SK-N-SH (cell line): Measurements from ENCODE around the gene CCL2. TPM values are rescaled to one million over a fixed set of nuclear protein-coding genes. Genes with fewer than 3 reads are reported as not detected.
A peak's percentile ranks its signal among the peaks of the same experiment; 100 is the strongest.

Experiments used
- CTCF ChIA-PET: fragments of 300-600, 350-600 bp; formaldehyde crosslinking; extraction: SDS; loops from one replicate; lab custom pipeline; 2021; lab: Yijun Ruan, JAX
- POLR2A ChIA-PET: fragments of 350-600 bp; sonication (Branson Sonifier 250); formaldehyde crosslinking; extraction: SDS; loops from one replicate; lab custom pipeline; 2020; ENCODE audit warnings: antibody characterized with exemption, inconsistent platforms; lab: Yijun Ruan, JAX
- DNase-seq: peaks from one replicate; pipeline ENCODE4 v3.0.0; 2012
- H2AFZ ChIP-seq: fragments of 200-600 bp; sonication (generic); 2 replicates; pipeline ENCODE4 v1.8.1; 2016; ENCODE audit warnings: antibody characterized with exemption, mild to moderate bottlenecking, low read depth
- H3F3A ChIP-seq: fragments of 200-600 bp; sonication (generic); replicated peaks from 2 replicates; pipeline ENCODE3; 2016; ENCODE audit warnings: antibody characterized with exemption, mild to moderate bottlenecking; ENCODE audit not compliant: insufficient read depth
- H3K27ac ChIP-seq, 2 experiments: fragments of 200-500 bp in 1 of 2; fragments of 200-600 bp in 1 of 2; sonication (Bioruptor generic) in 1 of 2; sonication (generic), shearing (Covaris generic) in 1 of 2; 2 replicates each; pipeline versions ENCODE4 v1.5.1 to v1.6.1; 2014 to 2016; ENCODE audit warnings: low read depth in 2 of 2, inconsistent platforms in 1 of 2, low read length in 1 of 2, mild to moderate bottlenecking in 1 of 2, mixed read lengths in 1 of 2
- H3K27me3 ChIP-seq: fragments of 200-600 bp; sonication (generic), shearing (Covaris generic); 2 replicates; pipeline ENCODE4 v1.6.1; 2016; ENCODE audit warnings: mixed run types; ENCODE audit not compliant: insufficient read depth
- H3K36me3 ChIP-seq, 2 experiments: fragments of 200-500 bp in 1 of 2; fragments of 200-600 bp in 1 of 2; sonication (Bioruptor generic) in 1 of 2; sonication (generic) in 1 of 2; replicated peaks in 1 of 2; 2 replicates each; pipeline versions ENCODE3 to v1.5.1; 2014 to 2016; ENCODE audit warnings: low read length in 1 of 2, mild to moderate bottlenecking in 1 of 2; ENCODE audit not compliant: insufficient read depth in 2 of 2, control insufficient read depth in 1 of 2
- H3K4me1 ChIP-seq, 2 experiments: fragments of 200-500 bp in 1 of 2; fragments of 200-600 bp in 1 of 2; sonication (Bioruptor generic) in 1 of 2; sonication (generic), shearing (Covaris generic) in 1 of 2; 2 replicates each; pipeline versions ENCODE4 v1.5.1 to v1.6.1; 2014 to 2016; ENCODE audit warnings: low read depth in 1 of 2, low read length in 1 of 2, mixed run types in 1 of 2; ENCODE audit not compliant: insufficient read depth in 2 of 2, control insufficient read depth in 1 of 2
- H3K4me2 ChIP-seq: fragments of 200-600 bp; sonication (generic), shearing (Covaris generic); 2 replicates; pipeline ENCODE4 v1.6.1; 2017; ENCODE audit warnings: mixed run types
- H3K4me3 ChIP-seq, 2 experiments: fragments of 200-500 bp in 1 of 2; fragments of 200-600 bp in 1 of 2; sonication (Bioruptor generic) in 1 of 2; sonication (generic), shearing (Covaris generic) in 1 of 2; 2 replicates each; pipeline versions ENCODE4 v1.5.1 to v1.8.1; 2014 to 2016; ENCODE audit warnings: low read depth in 2 of 2, inconsistent platforms in 1 of 2, low read length in 1 of 2, mild to moderate bottlenecking in 1 of 2, mixed read lengths in 1 of 2, moderate library complexity in 1 of 2
- H3K79me2 ChIP-seq: fragments of 200-600 bp; sonication (generic); 2 replicates; pipeline ENCODE4 v1.8.1; 2017; ENCODE audit warnings: mild to moderate bottlenecking; ENCODE audit not compliant: insufficient read depth
- H3K9ac ChIP-seq: fragments of 200-600 bp; sonication (generic); 2 replicates; pipeline ENCODE4 v1.6.1; 2017; ENCODE audit warnings: mixed run types
- H3K9me2 ChIP-seq: fragments of 200-600 bp; sonication (generic); 2 replicates; pipeline ENCODE4 v1.6.1; 2017; ENCODE audit warnings: mixed run types
- H3K9me3 ChIP-seq: fragments of 200-600 bp; sonication (generic); 2 replicates; pipeline ENCODE4 v1.6.1; 2017; ENCODE audit warnings: mixed run types, mild to moderate bottlenecking, moderate library complexity
- H4K20me1 ChIP-seq: fragments of 200-600 bp; sonication (generic); 2 replicates; pipeline ENCODE4 v1.6.1; 2017; ENCODE audit warnings: mild to moderate bottlenecking, mixed run types; ENCODE audit not compliant: insufficient read depth
- ELF1 ChIP-seq: IDR thresholded peaks from 2 replicates; pipeline ENCODE4 v1.4.0; 2012
- EP300 ChIP-seq, 2 experiments: IDR thresholded peaks; 2 replicates each; pipeline versions ENCODE4 v1.4.0 to v1.6.1; 2012; ENCODE audit warnings: borderline replicate concordance in 1 of 2, low read depth in 1 of 2, low read length in 1 of 2
- EZH2phosphoT487 ChIP-seq: fragments of 200-600 bp; sonication (generic); IDR thresholded peaks from 2 replicates; pipeline ENCODE4 v1.6.1; 2017; ENCODE audit warnings: low read depth, mixed run types, mild to moderate bottlenecking, antibody characterized with exemption, moderate library complexity, borderline replicate concordance
- FOSL2 ChIP-seq: IDR thresholded peaks from 2 replicates; pipeline ENCODE4 v1.4.0; 2012; ENCODE audit warnings: low read depth, mild to moderate bottlenecking, moderate library complexity, borderline replicate concordance
- GABPA ChIP-seq: IDR thresholded peaks from 2 replicates; pipeline ENCODE4 v1.4.0; 2012; ENCODE audit warnings: low read depth, mild to moderate bottlenecking
- IRF3 ChIP-seq: fragments of 150-350 bp; IDR thresholded peaks from 2 replicates; pipeline ENCODE4 v1.6.1; 2016; ENCODE audit warnings: mild to moderate bottlenecking, low read depth, low read length
- JUND ChIP-seq: IDR thresholded peaks from 2 replicates; pipeline ENCODE4 v1.4.0; 2012
- MEF2A ChIP-seq: IDR thresholded peaks from 2 replicates; pipeline ENCODE4 v1.4.0; 2012; ENCODE audit warnings: low read depth, borderline replicate concordance
- NFIC ChIP-seq: IDR thresholded peaks from 2 replicates; pipeline ENCODE4 v1.4.0; 2012; ENCODE audit warnings: borderline replicate concordance
- NRF1 ChIP-seq: IDR thresholded peaks from 2 replicates; pipeline ENCODE4 v1.6.1; 2012; ENCODE audit warnings: low read depth, mild to moderate bottlenecking, low read length
- PBX3 ChIP-seq: IDR thresholded peaks from 2 replicates; pipeline ENCODE4; 2012
- POLR2AphosphoS5 ChIP-seq: IDR thresholded peaks from 2 replicates; pipeline ENCODE4 v1.6.1; 2012; ENCODE audit warnings: low read depth, low read length
- RCOR1 ChIP-seq: fragments of 150-350 bp; IDR thresholded peaks from 2 replicates; pipeline ENCODE4 v1.6.1; 2017; ENCODE audit warnings: antibody characterized with exemption, low read length
- SIN3A ChIP-seq: IDR thresholded peaks from 2 replicates; pipeline ENCODE4 v1.6.1; 2012; ENCODE audit warnings: low read depth, mild to moderate bottlenecking, low read length, moderate library complexity, borderline replicate concordance
- TCF12 ChIP-seq: IDR thresholded peaks from 2 replicates; pipeline ENCODE4 v1.4.0; 2012
- TEAD4 ChIP-seq: IDR thresholded peaks from 2 replicates; pipeline ENCODE4 v1.4.0; 2012; ENCODE audit warnings: mild to moderate bottlenecking, borderline replicate concordance; ENCODE audit not compliant: insufficient read depth
- USF2 ChIP-seq: fragments of 150-350 bp; IDR thresholded peaks from 2 replicates; pipeline ENCODE4 v1.6.1; 2017; ENCODE audit warnings: antibody characterized with exemption, low read length, low read depth, borderline replicate concordance
- WGBS: methylation state at CpG from one replicate; pipeline ENCODE4 v1.1.6; 2017; ENCODE audit warnings: low lambda C conversion rate; 5-methylcytosine and 5-hydroxymethylcytosine counted together
- polyA plus RNA-seq, 3 experiments: library from polyadenylated mRNA; depleted of rRNA; stranded (reverse); fragments of >200 nt; gene quantifications; 2 replicates each; pipeline ENCODE4 v1.2.3, GENCODE V29; 2012

CCL2 gene
- 210 and 296 TPM in 2 replicates for polyA plus RNA-seq (2012; rRNA removed)
- 243 and 263 TPM in 2 replicates for polyA plus RNA-seq (2012; cell fraction: cytosol; rRNA removed)
- polyA plus RNA-seq (2012; cell fraction: nucleus; rRNA removed), result 186 and 278 TPM in 2 replicates

- Histone ChIP-seq H3K9me3 (no peaks in the 10 kb centered on the region), H3K79me2 (peaks cover 8% of the 10 kb centered on the region; the same call in 1 of the 2 replicates), H3K4me3 (peak within 1 kb of the TSS; percentile 53 to 67), H4K20me1 (no peaks in the 10 kb centered on the region), H3K4me1 (peaks cover 38 to 39% of the 10 kb centered on the region in 2 experiments), H3K4me2 (peak within 1 kb of the TSS; percentile 89), H3F3A (peaks cover 53% of the 10 kb centered on the region), H3K27ac (peak within 1 kb of the TSS; percentile 68 to 98), H3K27me3 (no peaks in the 10 kb centered on the region), H3K36me3 (peaks cover 0 to 6% of the 10 kb centered on the region in 2 experiments), H3K9me2 (no peaks in the 10 kb centered on the region), H2AFZ (peak within 1 kb of the TSS; percentile 49), H3K9ac (peak within 1 kb of the TSS; percentile 81)
- CTCF ChIA-PET, result no interaction called here
- POLR2A ChIA-PET, result no interaction called here
- DNase-seq, result peak; percentile 42
- 8% methylated on average over 11 of the region's 11 CpGs for WGBS
- TF ChIP-seq NRF1 (no peak), NFIC (peak; percentile 88), ELF1 (peak; percentile 78), FOSL2 (no peak), POLR2AphosphoS5 (peak; percentile 87), TEAD4 (peak; percentile 55; the same call in 1 of the 2 replicates), TCF12 (peak; percentile 36), EP300 (IDR thresholded peaks at IDR 0.05; ENCODE audit: borderline replicate concordance in 1 of 2, low read depth in 1 of 2, low read length in 1 of 2) (peak in 1 of 2 experiments; percentile 71; a peak in 1 of 4 replicates), PBX3 (peak; percentile 84), SIN3A (no peak), GABPA (peak; percentile 21; the same call in 1 of the 2 replicates)
These were observed at the start of gene CCL2 for GRCh38 chr17:34254651-34255380. Gene CCL2 (plus strand): TSS chr17:34255285. CDS start chr17:34255350, 65 bp downstream.

- Histone ChIP-seq H2AFZ (no peak overlapping the region), H3F3A (peaks cover 5% of the 10 kb centered on the region), H3K4me1 (no peaks in the 10 kb centered on the region), H3K4me2 (no peak overlapping the region), H3K9ac (no peak overlapping the region), H3K9me2 (no peaks in the 10 kb centered on the region), H3K27me3 (no peaks in the 10 kb centered on the region), H3K79me2 (no peaks in the 10 kb centered on the region), H4K20me1 (no peaks in the 10 kb centered on the region), H3K36me3 (no peaks in the 10 kb centered on the region), H3K27ac (no peak overlapping the region), H3K9me3 (no peaks in the 10 kb centered on the region), H3K4me3 (no peak overlapping the region)
- ChIA-PET CTCF (interaction anchor here (8.8 kb wide), 1 partner anchor 156 kb away, joined by 350 read pairs; the partner anchor contains the start of gene CCL1), POLR2A (no interaction called here)
- 50% methylated on average over 1 of the region's 1 CpG for WGBS
- TF ChIP-seq PBX3 (no peak), TEAD4 (no peak), EZH2phosphoT487 (no peak), USF2 (no peak), RCOR1 (no peak), JUND (no peak), ELF1 (no peak), POLR2AphosphoS5 (no peak), MEF2A (no peak), IRF3 (no peak), GABPA (no peak), TCF12 (no peak)
- DNase-seq, result no peak
These were observed 49.7 kb upstream of the CCL2 start for GRCh38 chr17:34205401-34205800.
